Measurements from ENCODE around the gene ITM2C. TPM values are rescaled to one million over a fixed set of nuclear protein-coding genes. Genes with fewer than 3 reads are reported as not detected.

ITM2C gene
- total RNA-seq, 1 donor from 2014 or later = 25.3 TPM

GRCh38 chr2:230913406-230914143 is 48.8 kb downstream of the ITM2C start:
- intact Hi-C loops (cut with DNase I) = no loop called here
- ATAC-seq (ENCODE audit: poor library complexity) (no peak), DNase-seq (no peak)

- intact Hi-C loops (cut with DNase I) = no loop called here
- ATAC-seq (ENCODE audit: poor library complexity) (no peak), DNase-seq (no peak)
These were observed 50.1 kb downstream of the ITM2C start for GRCh38 chr2:230914886-230915285.

- intact Hi-C loops (cut with DNase I) = no loop called here
- DNase-seq (no peak), ATAC-seq (ENCODE audit: poor library complexity) (no peak)
These were observed 50.6 kb downstream of the ITM2C start for GRCh38 chr2:230915319-230915718.

- no peak for ATAC-seq (ENCODE audit: poor library complexity)
- no peak for DNase-seq
- intact Hi-C loops (cut with DNase I) = no loop called here
These were observed 51.5 kb downstream of the ITM2C start for GRCh38 chr2:230916218-230916617.

- ATAC-seq (ENCODE audit: poor library complexity) = no peak
- no peak for DNase-seq
- intact Hi-C loops (cut with DNase I) = no loop called here
These were observed 54.5 kb downstream of the ITM2C start for GRCh38 chr2:230919240-230919639.

GRCh38 chr2:230919681-230920080 is 54.9 kb downstream of the ITM2C start:
- intact Hi-C loops (cut with DNase I) = no loop called here
- DNase-seq (no peak), ATAC-seq (ENCODE audit: poor library complexity) (no peak)

- no peak for ATAC-seq (ENCODE audit: poor library complexity)
These were observed 55.4 kb downstream of the ITM2C start for GRCh38 chr2:230920167-230920566.

GRCh38 chr2:230921806-230922595 is 57.3 kb downstream of the ITM2C start:
- intact Hi-C loops (cut with DNase I) = no loop called here
- DNase-seq (no peak), ATAC-seq (ENCODE audit: poor library complexity) (no peak)

More at GRCh38 chr2:230920167-230920566, 55.4 kb downstream of the ITM2C start:
- DNase-seq = no peak
- intact Hi-C loops (cut with DNase I) = no loop called here

GRCh38 chr2:230922951-230923717 is 58.4 kb downstream of the ITM2C start:
- intact Hi-C loops (cut with DNase I) = no loop called here
- DNase-seq (no peak), ATAC-seq (ENCODE audit: poor library complexity) (no peak)

- intact Hi-C loops (cut with DNase I) = no loop called here
- DNase-seq (no peak), ATAC-seq (ENCODE audit: poor library complexity) (no peak)
These were observed 59.3 kb downstream of the ITM2C start for GRCh38 chr2:230924092-230924469.

- intact Hi-C loops (cut with DNase I) = no loop called here
- ATAC-seq (ENCODE audit: poor library complexity) = peak; percentile 36
- DNase-seq = no peak
These were observed 60.0 kb downstream of the ITM2C start, which contains the start of gene GPR55 for GRCh38 chr2:230924470-230925341. TSS of gene GPR55 (minus strand) at chr2:230925242. CDS start at chr2:230910962, 14,280 bp downstream.

- no peak for DNase-seq
- no peak for ATAC-seq (ENCODE audit: poor library complexity)
- intact Hi-C loops (cut with DNase I) = no loop called here
These were observed 60.7 kb downstream of the ITM2C start for GRCh38 chr2:230925443-230925878.

GRCh38 chr2:230925879-230926765 is 61.4 kb downstream of the ITM2C start:
- ATAC-seq (ENCODE audit: poor library complexity) (no peak), DNase-seq (no peak)
- intact Hi-C loops (cut with DNase I) = no loop called here

GRCh38 chr2:230927711-230928341 is 63.1 kb downstream of the ITM2C start:
- ATAC-seq (ENCODE audit: poor library complexity) (no peak), DNase-seq (no peak)
- intact Hi-C loops (cut with DNase I) = no loop called here
